HepG2 (cell line): Measurements from ENCODE around the gene NEURL3. TPM values are rescaled to one million over a fixed set of nuclear protein-coding genes. Genes with fewer than 3 reads are reported as not detected.

ENCODE experiments used
- ATAC-seq: fragments of 200-7000 bp; cut with Tn5 transposase; 3 replicates; pipeline ENCODE4 v1.9.1; 2020; ENCODE audit warnings: mild to moderate bottlenecking, moderate library complexity
- BruUV-seq: library from RNA; stranded (reverse); fragments of 400-500 nt; replicated peaks from 2 replicates; lab custom pipeline; 2021; lab: Mats Ljungman, UMichigan
- CTCF ChIA-PET: fragments of 300-600 bp; formaldehyde crosslinking; extraction: SDS; loops from one replicate; lab custom pipeline; 2021; ENCODE audit warnings: low total read pairs, inconsistent platforms, low intra/inter-chr PET ratio; lab: Yijun Ruan, JAX
- POLR2A ChIA-PET: fragments of 350-600 bp; sonication (Branson Sonifier 250); formaldehyde crosslinking; loops from one replicate; lab custom pipeline; 2020; ENCODE audit warnings: antibody characterized with exemption, inconsistent platforms; lab: Yijun Ruan, JAX
- DNase-seq: peaks from one replicate; pipeline ENCODE4 v3.0.0-alpha.2; 2015; ENCODE audit warnings: low spot score
- FAIRE-seq: peaks from 3 replicates; lab custom pipeline; 2011; peaks lifted over from hg19 to GRCh38; lab: Jason Lieb, UNC
- H2AFZ ChIP-seq: one replicate; pipeline ENCODE4 v1.6.1; 2011; ENCODE audit warnings: low read length, inconsistent platforms
- H3K27ac ChIP-seq: fragments of 300-600 bp; 3 replicates; pipeline ENCODE4 v1.8.0; 2011; ENCODE audit warnings: mixed run types, mild to moderate bottlenecking, mixed read lengths, low read length, inconsistent platforms; ENCODE audit not compliant: insufficient read depth; ENCODE audit errors: extremely low read length
- H3K27me3 ChIP-seq, 2 experiments: fragments of 200-600 bp in 1 of 2; 2 replicates in 1 of 2; 3 replicates in 1 of 2; pipeline versions ENCODE4 v1.6.0 to v1.8.0; 2011; ENCODE audit warnings: low read length in 2 of 2, mild to moderate bottlenecking in 2 of 2, moderate library complexity in 2 of 2, inconsistent platforms in 1 of 2; ENCODE audit not compliant: insufficient read depth in 2 of 2, control insufficient read depth in 1 of 2
- H3K36me3 ChIP-seq, 2 experiments: fragments of 200-600 bp in 1 of 2; replicated peaks in 1 of 2; 2 replicates in 1 of 2; 3 replicates in 1 of 2; pipeline versions ENCODE4 v1.5.1 to v1.8.0; 2011; ENCODE audit warnings: low read length in 2 of 2, inconsistent platforms in 1 of 2; ENCODE audit not compliant: insufficient read depth in 2 of 2, control insufficient read depth in 1 of 2
- H3K4me1 ChIP-seq: 2 replicates; pipeline ENCODE4 v1.5.1; 2012; ENCODE audit warnings: low read length, inconsistent platforms; ENCODE audit not compliant: insufficient read depth
- H3K4me2 ChIP-seq: 2 replicates; pipeline ENCODE4 v1.6.0; 2011; ENCODE audit warnings: low read depth, low read length, inconsistent platforms
- H3K4me3 ChIP-seq, 3 experiments: fragments of 200-600 bp in 1 of 3; sonication (generic), shearing (Covaris generic) in 1 of 3; replicated peaks in 1 of 3; 2 replicates each; pipeline ENCODE4 v1.5.1; 2011 to 2016; ENCODE audit warnings: low read length in 3 of 3, inconsistent platforms in 2 of 3, low read depth in 2 of 3, mild to moderate bottlenecking in 2 of 3, control low read depth in 1 of 3, mixed read lengths in 1 of 3; ENCODE audit not compliant: insufficient read depth in 1 of 3
- H3K79me2 ChIP-seq: one replicate; pipeline ENCODE4 v1.6.1; 2011; ENCODE audit warnings: low read length, inconsistent platforms; ENCODE audit not compliant: insufficient read depth
- H3K9ac ChIP-seq: 2 replicates; pipeline ENCODE4 v1.6.0; 2011; ENCODE audit warnings: mild to moderate bottlenecking, low read depth, low read length, inconsistent platforms; ENCODE audit not compliant: insufficient read depth
- H3K9me3 ChIP-seq: 2 replicates; pipeline ENCODE4 v1.5.1; 2012; ENCODE audit warnings: mild to moderate bottlenecking, low read length
- H4K20me1 ChIP-seq: 2 replicates; pipeline ENCODE4 v1.6.0; 2011; ENCODE audit warnings: inconsistent platforms, mild to moderate bottlenecking, low read length, moderate library complexity; ENCODE audit not compliant: insufficient read depth
- E2F5 ChIP-seq: sonication (generic); formaldehyde crosslinking; conservative IDR thresholded peaks from 2 replicates; pipeline ENCODE4 v1.4.0; 2020; ENCODE audit warnings: missing genetic modification reagents
- FOXK1 ChIP-seq: sonication (generic); formaldehyde crosslinking; IDR thresholded peaks from 2 replicates; pipeline ENCODE4 v1.4.0; 2020; ENCODE audit warnings: low read depth, missing genetic modification reagents, borderline replicate concordance
- JARID2 ChIP-seq: sonication (generic); formaldehyde crosslinking; IDR thresholded peaks from 2 replicates; pipeline ENCODE4 v1.8.1; 2023; ENCODE audit warnings: missing genetic modification reagents, inconsistent platforms; ENCODE audit not compliant: insufficient replicate concordance
- MTA1 ChIP-seq: sonication (generic); formaldehyde crosslinking; IDR thresholded peaks from 2 replicates; pipeline ENCODE4 v1.4.0; 2020; ENCODE audit warnings: missing genetic modification reagents, mild to moderate bottlenecking, borderline replicate concordance
- PREB ChIP-seq: sonication (generic); formaldehyde crosslinking; IDR thresholded peaks from 2 replicates; pipeline ENCODE4 v1.4.0; 2020; ENCODE audit warnings: missing genetic modification reagents
- RBAK ChIP-seq: sonication (generic); formaldehyde crosslinking; IDR thresholded peaks from 2 replicates; pipeline ENCODE4 v1.5.1; 2020; ENCODE audit warnings: mild to moderate bottlenecking, missing genetic modification reagents
- RFX1 ChIP-seq: fragments of 450-650 bp; IDR thresholded peaks from 2 replicates; pipeline ENCODE4 v1.6.1; 2017
- RNF219 ChIP-seq: sonication (generic); formaldehyde crosslinking; IDR thresholded peaks from 2 replicates; pipeline ENCODE4 v1.5.0; 2020; ENCODE audit warnings: mild to moderate bottlenecking, missing genetic modification reagents
- SETDB1 ChIP-seq: sonication (generic); formaldehyde crosslinking; IDR thresholded peaks from 2 replicates; pipeline ENCODE4 v1.5.1; 2020; ENCODE audit warnings: missing genetic modification reagents, mild to moderate bottlenecking, borderline replicate concordance
- TGIF2 ChIP-seq: IDR thresholded peaks from 2 replicates; pipeline ENCODE4 v1.6.1; 2016; ENCODE audit warnings: control low read depth, missing compliant biosample characterization
- USF2 ChIP-seq, 2 experiments: sonication (generic) in 1 of 2; formaldehyde crosslinking in 1 of 2; IDR thresholded peaks; 2 replicates each; pipeline versions ENCODE4 v1.5.1 to v1.6.1; 2011 to 2020; ENCODE audit warnings: borderline replicate concordance in 1 of 2, low read depth in 1 of 2, low read length in 1 of 2, mild to moderate bottlenecking in 1 of 2, missing genetic modification reagents in 1 of 2, moderate library complexity in 1 of 2
- ZFAT ChIP-seq: sonication (generic); formaldehyde crosslinking; conservative IDR thresholded peaks from 2 replicates; pipeline ENCODE4 v1.8.1; 2023; ENCODE audit warnings: missing genetic modification reagents, inconsistent platforms
- ZNF17 ChIP-seq: sonication (generic); formaldehyde crosslinking; IDR thresholded peaks from 2 replicates; pipeline ENCODE4 v1.5.0; 2020; ENCODE audit warnings: mild to moderate bottlenecking, missing genetic modification reagents
- ZNF414 ChIP-seq: sonication (generic); formaldehyde crosslinking; IDR thresholded peaks from 2 replicates; pipeline ENCODE4 v1.5.0; 2020; ENCODE audit warnings: missing genetic modification reagents
- ZNF563 ChIP-seq: sonication (generic); formaldehyde crosslinking; IDR thresholded peaks from 2 replicates; pipeline ENCODE4 v1.8.0; 2022; ENCODE audit warnings: mild to moderate bottlenecking, moderate library complexity, missing genetic modification reagents
- ZNF7 ChIP-seq: IDR thresholded peaks from 2 replicates; pipeline ENCODE4 v1.6.1; 2016; ENCODE audit warnings: missing biosample characterization, missing genetic modification reagents
- ZNF83 ChIP-seq: sonication (generic); formaldehyde crosslinking; IDR thresholded peaks from 2 replicates; pipeline ENCODE4 v1.4.0; 2020; ENCODE audit warnings: missing genetic modification reagents, mild to moderate bottlenecking, borderline replicate concordance
- WGBS: methylation state at CpG from one replicate; pipeline ENCODE4 v1.1.6; 2017; ENCODE audit warnings: low lambda C conversion rate; 5-methylcytosine and 5-hydroxymethylcytosine counted together
- in situ Hi-C: cut with HindIII; loops from 2 replicates; pipeline ENCODE4 v1.10.0; 2017; ENCODE audit warnings: low pct_unique_long_range_greater_than_20kb; ENCODE audit not compliant: extremely low pct_ligation_motif_present
- intact Hi-C: fragments of 100-400 bp; cut with micrococcal nuclease; formaldehyde crosslinking; loops from one replicate; pipeline ENCODE4 v1.10.0; 2022; ENCODE audit not compliant: unreplicated experiment
- polyA plus RNA-seq, 8 experiments: library from polyadenylated mRNA; depleted of rRNA in 3 of 8; stranded (reverse) in 7 of 8; unstranded in 1 of 8; fragments of >200 nt; fragmentation: Illumina TruSeq in 4 of 8; extraction: Trizol in 4 of 8; gene quantifications; 2 replicates each; pipeline versions ENCODE4 v1.2.1 to v1.2.3, GENCODE V29; 2011 to 2016; ENCODE audit warnings: low read depth in 4 of 8, missing spikeins in 1 of 8, mixed read lengths in 1 of 8; ENCODE audit not compliant: insufficient read depth in 1 of 8
- total RNA-seq, 5 experiments: library from RNA; depleted of rRNA; stranded (reverse); fragments of >200 nt; fragmentation: Illumina TruSeq; extraction: Trizol; gene quantifications; 2 replicates each; pipeline ENCODE4 v1.2.3, GENCODE V29; 2016; ENCODE audit warnings: low read depth in 1 of 5

The NEURL3 gene
- total and polyA plus RNA-seq, 2 of the 13 experiments (the other 11 are each of a cell fraction or from before 2014, with no cell fraction given), result 0.16 to 1.2 TPM

DNA sequence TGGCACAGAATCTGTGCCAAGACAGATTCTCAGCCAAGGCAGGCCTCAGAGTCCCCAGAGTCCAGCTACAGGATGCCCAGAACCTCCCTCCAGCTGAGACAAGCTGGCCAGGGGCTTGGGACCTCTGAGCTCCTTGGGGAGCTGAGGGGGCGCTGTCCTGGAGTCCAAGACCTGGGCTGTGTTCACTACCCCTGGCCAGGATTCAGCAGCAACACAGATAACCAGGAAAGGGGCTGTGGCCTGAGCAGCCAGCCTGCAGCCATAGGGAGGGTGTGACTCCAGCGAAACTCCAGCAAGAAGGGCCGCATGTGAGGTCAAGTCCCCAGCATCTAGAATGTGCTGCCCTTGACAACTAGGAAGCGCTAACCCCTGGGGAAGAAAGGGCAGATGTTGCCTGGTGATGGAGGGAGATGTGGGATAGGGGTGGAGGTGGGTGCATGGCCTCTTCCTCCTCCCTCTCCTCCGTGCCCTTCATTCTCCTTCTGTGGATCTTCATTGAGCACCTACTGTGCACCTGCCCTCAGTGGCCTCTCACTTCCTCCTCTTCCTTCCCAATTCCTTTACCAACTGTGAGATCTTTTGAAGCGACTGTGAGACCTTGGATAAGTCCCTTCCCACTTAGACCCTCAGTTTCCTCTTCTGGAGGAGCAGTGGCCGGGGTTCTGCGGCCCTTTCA, 23.7 kb upstream of the NEURL3 start:
- intact Hi-C loops (no loop called here), in situ Hi-C loops (no loop called here)
- Histone ChIP-seq H2AFZ (no peak overlapping the region), H3K79me2 (no peaks in the 10 kb centered on the region), H3K4me2 (no peak overlapping the region), H3K9me3 (no peaks in the 10 kb centered on the region), H3K27me3 (peaks cover 24 to 90% of the 10 kb centered on the region in 2 experiments), H3K27ac (no peak overlapping the region), H4K20me1 (no peaks in the 10 kb centered on the region), H3K9ac (no peak overlapping the region), H3K36me3 (no peaks in the 10 kb centered on the region)
- POLR2A ChIA-PET, result interaction anchor here (1.0 kb wide), 1 partner anchor 27 kb away, joined by 3 read pairs; no protein-coding TSS in a partner anchor
- 31% methylated on average over 7 of the region's 8 CpGs for WGBS
- ATAC-seq (no peak), FAIRE-seq (no peak)
- TF ChIP-seq RBAK (CRISPR knock-in tag) (no peak), ZNF17 (CRISPR knock-in tag) (no peak), FOXK1 (CRISPR knock-in tag) (no peak), RNF219 (CRISPR knock-in tag) (no peak), USF2 (IDR thresholded peaks at IDR 0.05; ENCODE audit: low read depth, low read length) (no peak), USF2 (CRISPR knock-in tag; IDR thresholded peaks at IDR 0.05; ENCODE audit: borderline replicate concordance) (no peak), JARID2 (CRISPR knock-in tag) (no peak), ZFAT (CRISPR knock-in tag) (no peak), ZNF7 (CRISPR knock-in tag) (no peak), MTA1 (CRISPR knock-in tag) (no peak), ZNF83 (CRISPR knock-in tag) (no peak), ZNF414 (CRISPR knock-in tag) (no peak), RFX1 (no peak), TGIF2 (CRISPR knock-in tag) (no peak), E2F5 (CRISPR knock-in tag) (no peak), SETDB1 (CRISPR knock-in tag) (no peak), PREB (no peak), ZNF563 (CRISPR knock-in tag) (no peak)
- TF ChIP-seq, all 625 proteins: peak for 0
- Histone ChIP-seq H3K4me1 (peaks cover 28% of the 10 kb centered on the region; the same call in 1 of the 2 replicates), H3K4me3 (no peak overlapping the region)
- CTCF ChIA-PET, result no interaction called here
- no TSS peak for BruUV-seq
- no peak for DNase-seq
